Stromal cell of bone marrow (primary cell): ENCODE data around the gene PEMT.

Experiments
- DNase-seq: peaks from one replicate; pipeline ENCODE4 v3.0.0-alpha.2; 2012; ENCODE audit warnings: low read depth

Gene PEMT

GRCh38 chr17:17605083-17605728 lies 13.7 kb upstream of the PEMT start:
- DNase-seq: no peak

- no peak for DNase-seq
Measured at GRCh38 chr17:17603895-17604225, 12.4 kb upstream of the PEMT start.

DNA sequence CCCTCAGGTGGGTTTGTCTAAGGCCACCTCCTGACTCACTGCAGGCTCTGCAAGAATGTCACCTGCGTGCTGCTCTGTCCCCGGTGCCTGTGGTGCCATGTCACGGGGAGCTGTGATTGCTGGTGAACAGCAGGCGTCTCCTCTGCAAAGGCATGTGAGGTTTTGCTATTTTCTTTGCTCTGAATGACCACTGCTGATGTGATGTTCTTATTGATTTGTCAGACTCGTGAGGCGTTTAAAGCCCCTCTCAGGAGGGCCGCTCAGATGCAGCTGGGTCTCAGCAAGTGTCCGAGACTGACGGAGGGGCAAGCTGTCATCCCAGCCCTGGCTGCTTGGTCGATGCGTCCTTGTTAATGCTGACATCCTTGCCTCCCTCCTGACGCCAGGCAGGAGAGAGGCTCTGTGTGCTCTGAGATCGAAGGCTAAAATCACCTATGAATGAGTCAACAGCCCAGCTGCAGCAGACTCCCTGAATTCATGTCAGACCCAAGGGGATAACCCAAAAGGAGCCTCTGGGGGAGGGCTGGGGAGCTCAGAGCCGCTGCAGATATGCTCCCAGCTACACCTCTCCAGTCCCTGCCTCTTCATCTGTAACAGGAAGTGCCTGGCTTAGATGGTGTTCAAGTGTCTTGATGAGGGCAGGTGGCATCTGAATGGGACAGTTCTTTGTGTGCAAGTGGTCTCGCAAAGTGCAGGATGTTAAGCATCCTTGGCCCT lies 11.8 kb upstream of the PEMT start:
- no peak for DNase-seq

DNA sequence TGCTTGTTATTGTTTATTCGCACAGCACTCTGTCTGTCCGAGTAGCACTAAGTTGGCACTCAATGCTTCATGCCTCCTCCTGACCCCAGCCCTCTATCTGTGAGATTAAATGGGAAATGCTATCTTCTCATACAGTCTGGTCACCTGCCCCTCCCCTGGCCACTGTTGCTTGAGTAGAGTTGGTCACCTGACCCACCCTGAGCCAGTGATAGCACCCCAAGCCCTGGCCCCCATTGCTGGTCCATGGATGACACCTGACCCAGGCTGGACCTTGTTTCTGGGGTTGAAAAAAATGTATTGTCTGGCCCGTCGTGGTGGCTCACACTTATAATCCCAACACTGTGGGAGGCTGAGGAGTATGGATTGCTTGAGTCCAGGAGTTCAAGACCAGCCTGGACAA lies 8.5 kb upstream of the PEMT start:
- no peak for DNase-seq

- no peak for DNase-seq
Measured at GRCh38 chr17:17598003-17598402, 6.5 kb upstream of the PEMT start.

DNA sequence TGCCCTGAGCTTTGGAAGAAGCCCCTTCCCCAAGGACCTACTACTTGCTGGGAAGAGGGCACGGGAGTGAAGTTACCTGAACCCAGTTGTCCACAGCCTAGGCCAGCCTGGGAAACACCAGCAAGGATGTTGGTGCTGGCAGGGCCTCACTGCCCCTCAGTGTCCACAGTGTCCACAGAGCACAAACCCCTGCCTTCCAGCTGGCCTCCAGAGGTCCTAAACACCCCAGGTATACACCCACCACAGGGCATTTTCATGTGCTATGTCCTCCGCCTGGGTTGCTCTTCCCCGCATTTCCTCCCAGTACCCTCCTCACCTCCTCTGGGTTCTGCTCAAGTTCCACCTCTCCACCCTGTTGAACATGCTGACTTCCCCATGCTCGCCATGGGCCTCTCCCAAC lies 4.2 kb upstream of the PEMT start:
- no peak for DNase-seq

DNA sequence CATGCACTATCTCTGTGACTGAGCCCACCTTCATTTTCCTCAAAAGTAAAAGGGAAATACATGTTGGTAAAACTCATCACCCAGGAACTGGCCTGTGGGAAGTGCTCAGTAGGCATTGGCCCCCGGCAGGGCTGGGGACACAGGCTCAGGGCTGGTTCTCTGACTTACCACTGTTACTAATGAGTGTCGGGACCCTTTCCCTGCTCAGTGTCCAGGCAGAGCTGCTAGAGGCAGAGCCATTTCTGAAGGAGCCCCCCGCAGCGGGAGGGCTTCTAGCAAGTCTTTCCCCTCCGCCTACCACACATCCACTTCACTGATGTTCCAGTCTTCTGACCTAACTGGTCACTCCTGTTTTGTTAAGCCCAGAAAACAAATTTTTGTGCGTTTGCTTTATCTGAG lies 1.7 kb upstream of the PEMT start:
- no peak for DNase-seq

DNA sequence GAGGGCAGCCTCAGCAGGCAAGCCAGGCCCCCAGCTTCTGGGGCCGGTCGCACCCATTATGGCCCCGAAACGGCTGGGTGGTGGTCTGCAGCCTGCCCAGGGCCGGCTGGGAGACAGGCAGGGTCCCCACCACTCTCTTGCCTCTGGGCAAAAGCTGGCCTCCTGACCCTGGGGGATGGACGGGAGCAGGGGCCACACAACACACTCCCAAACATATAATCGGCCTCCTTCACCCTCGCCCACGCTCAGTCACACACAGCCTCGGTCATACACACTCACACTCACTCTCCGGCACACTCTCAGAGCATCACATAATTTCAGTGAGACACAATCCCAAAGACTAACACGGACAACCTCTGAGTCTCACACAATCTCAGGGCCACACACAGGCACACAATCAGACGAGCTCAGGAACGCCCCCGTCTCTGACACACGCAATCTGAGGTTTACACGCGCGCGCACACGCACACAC lies 589 bp downstream of the PEMT start:
- no peak for DNase-seq

DNA sequence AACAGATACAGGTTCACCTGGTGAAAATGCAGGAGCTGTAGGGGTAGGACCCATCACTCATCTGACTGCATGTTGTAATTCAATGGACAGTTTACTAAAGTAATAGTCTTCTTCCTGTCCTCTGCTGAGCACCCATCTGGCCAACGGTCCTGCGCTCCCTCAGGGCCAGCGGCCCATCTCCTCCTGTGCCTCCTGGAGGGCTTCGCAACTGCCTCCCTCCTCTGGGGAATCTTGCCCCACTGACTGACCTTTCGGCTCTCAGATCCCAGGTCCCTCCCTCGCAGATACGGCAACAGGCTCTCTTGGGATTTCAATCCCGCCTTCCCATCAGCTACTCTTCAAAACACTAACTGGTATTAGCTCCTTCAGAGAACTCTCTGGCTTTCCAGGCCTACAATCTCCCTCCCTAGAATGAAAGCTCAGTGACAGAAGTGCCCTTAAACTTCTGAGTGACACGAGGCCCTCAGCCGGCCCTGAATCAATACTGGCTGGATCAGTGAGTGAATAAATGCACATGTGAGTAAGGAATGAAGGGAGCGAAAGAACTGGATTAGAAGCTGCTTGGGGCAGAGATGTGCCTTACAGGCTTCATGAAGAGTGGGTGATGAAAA lies 1.3 kb downstream of the PEMT start:
- no peak for DNase-seq

DNA sequence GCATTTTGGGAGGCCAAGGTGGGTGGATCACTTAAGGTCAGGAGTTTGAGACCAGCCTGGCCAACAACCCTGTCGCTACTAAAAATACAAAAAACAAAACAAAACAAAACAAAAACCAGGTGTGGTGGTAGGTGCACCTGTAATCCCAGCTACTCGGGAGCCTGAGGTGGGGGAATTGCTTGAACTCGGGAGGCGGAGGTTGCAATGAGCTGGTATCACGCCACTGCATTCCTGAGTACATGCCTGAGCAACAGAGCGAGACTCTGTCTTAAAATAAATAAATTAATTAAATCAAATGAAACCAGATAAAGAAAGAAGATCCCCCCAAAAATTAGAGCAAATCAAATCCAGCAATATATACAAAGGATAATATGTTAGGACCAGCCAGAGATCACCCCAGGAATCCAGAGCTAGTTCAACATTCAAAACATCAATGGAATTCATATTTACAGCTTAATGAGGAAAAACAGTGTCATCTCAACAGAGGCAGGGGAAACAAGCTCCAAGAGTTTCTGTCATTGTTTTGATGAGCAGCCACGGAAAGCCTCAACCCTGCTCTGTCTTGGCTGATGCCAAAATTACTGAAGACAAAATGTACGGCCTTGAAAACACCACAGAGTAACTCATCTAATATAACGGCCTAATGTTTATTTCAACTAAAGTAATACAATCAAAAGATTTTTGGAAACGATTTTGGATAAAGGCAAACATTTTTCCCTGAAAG lies 3.7 kb downstream of the PEMT start:
- no peak for DNase-seq

DNA sequence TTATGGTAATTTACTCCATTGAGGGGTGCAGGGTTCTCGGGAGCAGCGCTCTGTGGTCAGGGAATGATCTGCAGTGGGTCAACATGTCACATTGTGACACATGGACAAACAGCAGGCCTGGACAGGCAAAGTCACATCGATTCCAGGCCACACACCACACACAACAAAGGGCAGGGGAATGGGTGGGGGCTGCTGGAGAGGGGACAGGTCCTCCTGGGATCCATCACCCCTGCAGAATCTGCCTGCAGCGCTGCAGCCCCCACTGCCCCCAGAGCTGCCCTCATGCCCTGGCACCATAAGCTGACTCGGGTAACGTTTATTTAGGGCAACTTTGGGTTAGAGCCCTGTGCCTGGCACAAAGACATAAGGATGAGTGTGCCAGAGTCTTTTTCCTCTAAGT lies 9.1 kb downstream of the PEMT start:
- no peak for DNase-seq

- DNase-seq: no peak
Measured at GRCh38 chr17:17581509-17581908, 10.0 kb downstream of the PEMT start.

DNA sequence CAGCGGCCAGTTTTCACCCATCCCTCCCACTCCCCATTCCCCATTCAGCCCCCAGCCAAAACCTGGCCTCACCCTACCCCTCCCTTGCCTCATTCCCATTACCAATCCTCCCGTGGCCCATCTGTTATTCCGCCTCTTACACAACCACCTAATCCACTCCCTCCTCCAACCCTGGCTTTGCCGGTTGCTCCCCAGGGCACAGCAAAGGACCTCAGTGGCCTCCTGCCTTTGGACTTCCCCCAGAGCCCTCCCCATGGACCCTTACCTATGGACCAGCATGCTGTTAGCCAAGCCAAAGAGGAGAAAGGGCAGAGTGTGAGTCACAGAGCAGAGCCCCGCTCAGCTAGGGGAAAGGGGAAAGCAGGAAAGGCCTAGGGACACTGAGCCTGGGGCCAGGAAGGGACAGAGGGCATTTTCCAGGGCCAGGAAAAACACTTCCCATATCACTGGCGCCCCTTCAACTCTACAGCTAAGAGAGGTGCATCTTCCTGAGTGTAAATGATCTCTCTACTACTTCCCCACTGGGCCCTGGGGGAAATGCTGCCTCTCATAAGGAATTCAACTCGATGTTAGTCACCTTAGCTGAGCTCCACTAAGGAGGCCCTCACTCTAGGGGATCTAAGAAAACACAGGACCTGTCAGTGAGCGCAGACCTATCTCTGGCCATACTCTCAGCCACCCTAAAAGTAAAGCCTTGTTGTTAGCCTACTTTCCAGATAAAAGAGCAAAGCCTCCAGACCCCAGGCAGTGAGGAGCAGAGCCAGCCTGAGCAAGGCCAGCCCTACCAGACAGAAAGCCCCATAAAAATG lies 10.6 kb downstream of the PEMT start:
- peak; percentile 14 for DNase-seq

GRCh38 chr17:17579691-17580090 lies 11.8 kb downstream of the PEMT start:
- DNase-seq: no peak

DNA sequence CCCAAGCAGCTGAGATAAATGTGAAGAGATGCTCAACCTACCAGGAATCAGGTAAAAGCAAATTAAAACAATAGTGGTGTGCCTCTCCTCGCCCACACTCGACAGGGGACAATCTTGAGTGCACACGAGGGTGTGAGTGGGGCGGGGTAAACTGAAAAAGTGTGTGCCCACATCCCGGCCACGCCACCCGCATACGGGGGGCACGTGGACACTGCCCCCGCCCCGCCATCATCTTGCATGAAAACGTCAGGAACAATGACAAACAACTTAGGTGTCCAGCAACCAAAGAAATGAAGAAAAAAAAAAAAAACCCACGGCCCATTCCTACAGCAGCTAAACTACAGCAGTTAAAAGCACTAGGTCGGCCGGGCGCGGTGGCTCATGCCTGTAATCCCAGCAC lies 14.1 kb downstream of the PEMT start:
- no peak for DNase-seq

GRCh38 chr17:17576772-17577234 lies 14.7 kb downstream of the PEMT start:
- DNase-seq: no peak

DNA sequence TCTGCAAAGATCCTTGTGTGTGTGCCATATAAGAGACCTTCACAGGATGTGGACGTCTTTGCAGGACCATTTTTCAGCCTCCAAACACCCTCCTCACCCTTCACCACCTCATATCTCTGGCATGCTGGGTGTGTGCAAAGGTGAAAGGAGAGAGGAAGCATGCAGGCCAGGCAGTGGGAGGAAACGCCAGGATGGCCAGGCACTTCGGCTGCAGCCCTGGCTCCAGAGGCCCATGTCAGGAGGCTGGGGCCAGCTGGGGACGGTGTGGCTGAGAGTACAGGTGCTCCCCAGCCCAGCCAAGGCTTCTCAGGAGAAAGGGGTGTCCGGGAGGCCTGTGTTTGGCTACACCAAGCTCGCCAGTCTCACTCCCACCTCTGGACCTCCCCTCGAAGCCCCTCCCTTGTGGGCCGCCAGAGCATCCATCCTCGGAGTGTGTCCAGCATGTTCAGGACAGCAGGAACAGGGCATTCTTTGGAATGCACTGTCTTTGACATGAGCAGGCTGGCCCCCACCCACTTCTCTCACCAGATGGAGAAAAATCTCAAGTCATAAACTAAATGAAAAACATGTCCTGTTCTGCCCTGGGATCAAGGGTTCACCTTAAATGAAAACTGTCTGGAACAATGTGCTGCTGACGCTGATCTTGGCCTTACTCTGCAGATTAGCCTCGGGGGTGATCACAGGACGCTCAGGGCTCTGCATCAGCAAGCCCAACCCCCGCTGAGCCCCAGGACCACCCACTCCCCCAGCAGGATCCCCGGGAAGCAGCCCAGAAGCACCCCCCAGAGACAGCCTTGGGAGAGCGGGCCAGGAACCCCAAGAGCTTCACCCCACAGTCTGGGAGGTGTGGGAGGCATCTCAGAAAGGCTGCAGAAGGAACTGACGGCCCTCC lies 15.9 kb downstream of the PEMT start:
- DNase-seq: no peak

DNA sequence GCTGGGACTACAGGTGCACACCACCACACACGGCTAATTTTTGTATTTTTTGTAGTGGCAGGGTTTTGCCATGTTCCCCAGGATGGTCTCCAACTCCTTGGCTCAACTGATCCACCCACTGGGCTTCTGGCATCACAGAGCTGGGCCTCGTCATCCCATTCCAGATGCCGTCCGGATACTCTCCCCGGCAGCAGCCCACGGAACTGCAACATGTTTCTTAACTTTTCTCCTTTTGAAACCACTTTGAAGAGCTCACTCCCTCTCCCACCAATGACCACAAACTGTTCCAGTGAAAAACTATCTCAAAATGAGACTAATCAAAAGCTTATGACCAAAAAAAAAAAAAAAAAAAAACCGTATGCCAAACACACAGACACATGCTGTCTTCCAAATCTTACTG lies 17.6 kb downstream of the PEMT start:
- no peak for DNase-seq

GRCh38 chr17:17572010-17572785 lies 19.3 kb downstream of the PEMT start:
- no peak for DNase-seq
